ENCODE data around the gene C1R.

- no peak for TF ChIP-seq POLR2A (IDR thresholded peaks at IDR 0.05)
- no peak for TF ChIP-seq CTCF (IDR thresholded peaks at IDR 0.05)
Observed at GRCh38 chr12:7093892-7094291, 1.6 kb upstream of the C1R start.
